Fibroblast of peridontal ligament (primary cell): Measurements from ENCODE around the gene TP53BP1.
A peak's percentile ranks its signal among the peaks of the same experiment; 100 is the strongest.
"Not testable (repeated sequence)": the region's sequence is repeated elsewhere in the genome, so short reads cannot be mapped to it uniquely, and the experiment has no call there.

Experiments used
- DNase-seq: peaks from one replicate; pipeline ENCODE4 v3.0.0-alpha.2; 2010; ENCODE audit errors: extremely low read depth

TP53BP1 gene

DNA sequence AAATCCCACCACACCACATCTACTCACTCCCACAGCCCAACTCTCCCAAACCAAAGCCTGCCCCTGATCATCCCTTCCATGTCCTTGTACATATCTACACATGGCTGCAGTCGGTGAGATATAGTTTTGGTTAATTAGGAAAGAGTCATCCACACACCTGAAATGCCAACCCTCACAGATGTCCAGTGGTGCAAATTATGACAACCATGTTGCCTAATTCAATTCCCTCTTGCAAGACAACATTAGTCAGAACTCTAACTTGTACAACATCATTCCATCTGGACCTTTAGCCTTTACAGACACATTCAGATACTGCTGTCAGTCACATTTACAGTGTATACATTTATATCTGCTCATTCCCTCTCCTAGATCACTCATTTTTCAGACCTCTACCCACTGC is 80.9 kb downstream of the TP53BP1 start:
- DNase-seq: no peak

DNA sequence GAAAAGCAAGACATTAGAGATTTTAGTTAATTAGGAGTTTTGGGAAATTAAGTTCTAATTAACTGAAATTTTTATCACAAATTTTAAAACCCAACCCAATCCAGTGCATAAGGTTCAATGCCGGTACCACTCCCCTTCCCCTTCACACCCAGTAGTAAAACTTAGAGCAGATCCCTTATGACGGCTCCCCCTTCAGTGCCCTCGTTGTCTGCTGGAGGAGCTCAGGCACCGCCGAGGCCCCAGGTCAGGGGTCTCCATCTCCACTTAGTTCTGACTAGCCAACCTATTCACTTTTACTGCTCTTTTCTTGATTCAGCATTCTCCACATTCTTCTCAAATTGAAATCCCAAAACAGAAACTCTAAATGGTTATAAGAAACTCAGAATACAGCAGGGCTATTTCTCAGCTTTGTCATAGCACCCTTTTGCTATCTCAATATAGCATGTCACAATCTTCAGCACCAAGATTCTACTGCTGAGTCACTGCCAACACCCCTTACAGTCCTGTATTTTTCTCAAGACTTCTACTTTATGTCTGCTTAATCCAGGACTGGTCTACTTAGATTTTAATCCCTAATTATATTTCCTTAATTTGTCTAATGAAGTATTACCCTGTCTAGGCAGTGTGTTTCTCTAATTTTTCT is 82.3 kb downstream of the TP53BP1 start:
- peak; percentile 30 for DNase-seq

DNA sequence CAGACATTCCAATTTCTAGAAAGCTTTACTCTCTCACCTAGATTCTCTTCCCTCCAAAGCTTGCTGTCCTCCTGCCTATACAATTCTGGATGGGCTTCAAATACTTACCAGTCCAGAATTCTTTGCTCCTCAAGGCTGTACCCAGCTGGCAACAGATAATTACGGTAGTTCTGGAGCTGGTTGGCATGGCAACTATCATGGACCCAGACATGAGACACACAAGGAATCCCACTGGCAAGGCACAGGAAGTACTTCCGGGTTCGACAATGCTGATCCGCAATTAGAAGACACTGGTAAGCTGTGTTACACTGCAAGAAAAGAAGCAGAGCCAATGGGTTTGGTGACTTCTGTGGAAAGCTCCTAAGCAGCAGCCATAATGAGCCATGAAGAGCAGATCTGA is 84.2 kb downstream of the TP53BP1 start:
- no peak for DNase-seq

DNA sequence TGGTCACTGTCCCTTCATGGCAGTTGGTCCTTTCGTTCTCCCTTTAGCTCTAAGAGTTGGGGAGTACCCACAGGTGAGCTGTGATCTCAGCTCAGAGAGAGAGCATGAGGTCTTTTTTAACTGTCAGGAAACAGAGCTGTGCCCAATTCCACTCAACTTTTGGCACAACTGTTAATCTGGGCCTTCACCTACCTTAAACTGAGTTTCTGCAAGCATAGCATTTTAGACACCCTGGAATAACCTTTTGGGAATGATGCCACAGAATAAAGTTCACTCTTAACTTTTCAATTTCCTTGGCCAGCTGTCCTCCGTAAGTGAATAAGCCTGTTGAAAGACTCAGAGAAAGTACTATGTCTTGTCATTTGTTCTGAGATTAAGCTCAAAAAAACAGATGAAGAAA is 86.1 kb downstream of the TP53BP1 start:
- no peak for DNase-seq

DNA sequence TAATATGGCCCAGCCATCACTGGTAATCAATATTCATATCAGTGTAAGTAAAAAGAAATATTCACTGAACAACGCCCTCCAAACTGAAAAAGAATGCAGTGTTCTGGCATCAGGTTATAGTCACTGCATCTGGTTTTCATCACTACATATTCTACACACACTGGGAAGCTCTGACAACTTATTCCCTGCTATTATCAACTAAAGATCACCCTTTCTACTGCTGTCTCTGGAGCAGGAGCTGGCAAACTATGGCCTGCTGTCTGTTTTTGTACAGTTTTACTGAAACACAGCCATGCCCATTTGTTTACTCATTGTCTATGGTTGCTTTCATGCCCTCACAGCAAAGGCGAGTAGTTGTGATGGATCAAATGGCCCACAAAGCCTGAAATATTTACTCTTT is 86.8 kb downstream of the TP53BP1 start:
- peak; percentile 50 for DNase-seq

DNA sequence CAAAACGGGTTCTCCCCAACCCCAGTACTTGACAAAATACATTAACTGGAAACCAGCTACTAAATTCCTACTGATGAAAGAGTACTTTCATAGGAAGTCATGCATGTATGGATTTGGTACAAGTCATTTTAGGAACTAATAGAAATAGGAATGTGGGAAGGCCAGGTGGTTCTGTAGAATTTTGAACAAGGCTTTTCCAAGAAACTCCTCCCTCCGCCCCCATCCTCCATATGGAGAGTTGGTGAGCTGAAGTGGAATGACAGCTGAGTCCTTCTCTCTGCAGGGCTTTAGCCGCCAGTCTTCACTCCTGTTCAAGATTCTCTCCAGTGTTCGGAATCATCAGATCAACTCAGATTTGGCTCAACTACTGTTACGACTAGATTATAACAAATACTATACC is 88.8 kb downstream of the TP53BP1 start:
- no peak for DNase-seq

DNA sequence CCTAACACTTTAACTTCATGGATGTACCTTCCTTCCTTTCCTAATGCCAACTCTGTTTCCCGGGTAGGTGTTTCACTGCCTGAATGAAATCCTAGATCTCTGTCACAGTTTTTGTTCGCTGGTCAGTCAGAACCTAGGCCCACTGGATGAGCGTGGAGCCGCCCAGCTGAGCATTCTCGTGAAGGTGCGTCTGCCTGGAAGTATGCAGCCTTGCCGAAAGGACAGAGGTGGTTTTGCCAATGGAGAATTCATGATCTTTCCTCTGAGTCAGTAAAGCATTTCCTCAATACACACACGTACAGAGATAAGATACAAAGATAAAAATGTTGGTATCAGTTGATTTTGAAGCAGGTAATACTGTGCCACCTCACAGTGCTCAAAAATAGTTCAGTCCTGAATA is 89.3 kb downstream of the TP53BP1 start:
- no peak for DNase-seq

DNA sequence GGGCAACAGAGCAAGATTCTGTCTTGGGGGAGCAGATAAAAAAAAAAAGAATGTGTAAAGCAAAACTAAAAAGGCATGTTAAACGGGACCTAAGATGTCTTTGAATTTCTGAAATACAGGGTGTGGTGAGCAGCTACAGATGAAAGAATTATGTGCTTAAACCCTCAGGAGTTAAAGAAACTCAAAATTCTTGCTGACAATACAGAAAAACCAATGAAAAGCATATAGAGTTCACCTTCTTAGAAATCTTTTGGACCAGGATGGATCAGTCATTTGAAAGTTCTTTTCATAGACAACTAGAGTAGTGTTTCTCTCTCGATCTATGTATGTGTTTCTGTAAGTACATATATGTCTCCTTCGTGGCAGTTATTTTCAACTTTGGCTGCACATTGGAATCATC is 90.7 kb downstream of the TP53BP1 start:
- no peak for DNase-seq

DNA sequence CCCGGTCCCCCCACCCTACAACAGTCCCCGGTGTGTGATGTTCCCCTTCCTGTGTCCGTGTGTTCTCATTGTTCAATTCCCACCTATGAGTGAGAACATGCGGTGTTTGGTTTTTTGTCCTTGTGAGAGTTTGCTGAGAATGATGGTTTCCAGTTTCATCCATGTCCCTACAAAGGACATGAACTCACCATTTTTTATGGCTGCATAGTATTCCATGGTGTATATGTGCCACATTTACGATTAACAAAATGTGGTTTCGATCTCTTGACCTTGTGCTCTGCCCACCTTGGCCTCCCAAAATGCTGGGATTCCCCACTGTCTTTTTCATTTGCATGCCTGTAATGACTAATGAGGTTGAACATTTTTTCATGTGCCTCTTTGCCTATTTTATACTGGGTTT is 99.4 kb downstream of the TP53BP1 start:
- DNase-seq: not testable (repeated sequence)

DNA sequence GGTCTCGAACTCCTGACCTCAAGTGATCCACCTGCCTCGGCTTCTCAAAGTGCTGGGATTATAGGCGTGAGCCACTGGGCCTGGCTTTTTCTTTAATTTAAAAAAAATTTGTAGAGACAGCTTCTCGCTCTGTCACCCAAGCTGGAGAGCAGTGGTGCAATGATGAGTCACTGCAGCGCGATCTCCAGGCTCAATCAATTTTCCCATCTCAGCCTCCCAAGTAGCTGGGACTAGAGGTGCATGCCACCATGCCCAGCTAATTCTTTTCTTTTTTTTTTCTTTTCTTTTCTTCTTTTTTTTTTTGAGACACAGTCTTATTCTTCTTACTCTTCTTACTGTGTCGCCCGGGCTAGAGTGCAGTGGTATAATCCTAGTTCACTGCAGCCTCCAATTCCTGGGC is 102.2 kb downstream of the TP53BP1 start:
- no peak for DNase-seq

DNA sequence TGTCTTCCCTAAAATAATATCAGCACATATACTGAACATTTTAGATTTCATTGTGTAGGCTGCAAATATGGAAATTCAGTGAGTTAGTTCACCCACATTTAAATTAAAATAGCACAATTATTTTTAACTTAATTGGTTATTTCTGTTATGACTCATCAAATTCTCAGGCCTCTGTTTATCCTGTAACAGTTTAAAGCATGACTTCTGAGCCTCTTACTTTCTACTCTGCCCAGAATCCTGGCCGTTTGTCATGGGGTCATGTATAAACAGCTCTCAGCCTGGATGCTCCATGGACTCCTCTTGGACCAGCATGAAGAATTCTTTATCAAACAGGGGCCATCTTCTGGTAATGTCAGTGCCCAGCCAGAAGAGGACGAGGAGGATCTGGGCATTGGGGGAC is 109.9 kb downstream of the TP53BP1 start:
- DNase-seq: peak; percentile 61

DNA sequence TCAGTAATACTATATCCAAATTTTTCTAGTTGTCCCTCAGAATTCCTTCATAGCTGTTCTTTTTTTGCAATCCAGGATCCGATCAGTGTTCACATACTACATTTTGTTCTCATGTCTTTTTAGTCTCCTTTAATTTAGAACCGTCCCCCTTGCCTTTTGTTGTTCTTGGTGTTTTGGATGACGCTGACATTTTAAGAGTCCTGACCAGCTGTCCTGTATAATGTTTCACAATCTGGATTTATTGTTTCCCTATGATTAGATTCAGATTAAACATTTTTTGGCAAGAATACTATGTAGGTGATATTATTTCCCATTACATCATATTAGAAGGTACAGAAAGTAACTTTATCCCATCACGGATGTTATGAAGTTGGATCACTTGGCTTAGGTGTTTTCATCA is 110.6 kb downstream of the TP53BP1 start:
- no peak for DNase-seq

DNA sequence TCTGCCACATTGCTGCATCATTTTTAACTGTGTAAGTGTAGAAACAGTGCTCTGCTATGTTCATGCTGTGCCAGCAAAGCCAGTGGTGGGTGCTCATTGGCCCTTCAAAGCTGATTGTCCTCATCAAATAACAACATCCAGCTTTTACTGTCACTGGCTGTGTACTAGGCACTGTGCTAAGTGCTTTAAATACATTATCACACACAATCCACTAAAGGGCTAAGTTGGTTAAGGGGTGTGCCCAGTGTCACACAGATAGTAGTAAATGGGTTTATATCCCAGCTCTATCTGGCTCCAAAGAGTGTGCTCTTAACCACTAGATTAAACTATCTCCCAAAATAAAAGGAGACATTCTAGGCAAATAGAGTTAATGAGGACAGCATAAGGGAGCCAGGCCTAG is 114.4 kb downstream of the TP53BP1 start:
- no peak for DNase-seq

DNA sequence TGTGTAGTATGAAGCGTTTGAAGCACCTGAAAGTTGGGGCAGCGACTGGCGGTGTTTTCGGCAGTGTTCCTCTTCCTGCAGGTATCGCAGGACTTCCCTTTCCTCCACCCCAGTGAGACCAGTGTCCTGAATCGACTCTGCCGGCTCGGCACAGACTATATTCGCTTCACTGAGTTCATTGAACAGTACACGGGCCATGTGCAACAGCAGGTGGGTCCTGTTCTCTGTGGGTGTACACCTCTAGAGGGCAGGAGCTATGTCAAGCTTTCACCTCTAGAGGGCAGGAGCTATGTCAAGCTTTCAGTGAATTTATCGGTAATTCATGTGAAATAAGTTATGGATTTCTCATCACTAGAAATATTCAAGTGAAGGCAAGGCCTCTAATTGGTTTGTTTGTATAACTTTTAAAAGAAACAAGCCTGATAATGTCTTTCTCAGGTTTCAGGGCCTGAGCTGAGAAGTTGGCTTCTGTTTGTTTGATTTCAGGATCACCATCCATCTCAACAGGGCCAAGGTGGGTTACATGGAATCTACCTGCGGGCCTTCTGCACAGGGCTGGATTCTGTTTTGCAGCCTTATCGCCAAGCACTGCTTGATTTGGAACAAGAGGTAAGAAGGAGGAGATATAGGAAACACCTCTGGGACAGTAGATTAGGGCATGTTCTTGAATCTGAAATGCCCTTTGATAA is 116.8 kb downstream of the TP53BP1 start:
- DNase-seq: peak; percentile 53

DNA sequence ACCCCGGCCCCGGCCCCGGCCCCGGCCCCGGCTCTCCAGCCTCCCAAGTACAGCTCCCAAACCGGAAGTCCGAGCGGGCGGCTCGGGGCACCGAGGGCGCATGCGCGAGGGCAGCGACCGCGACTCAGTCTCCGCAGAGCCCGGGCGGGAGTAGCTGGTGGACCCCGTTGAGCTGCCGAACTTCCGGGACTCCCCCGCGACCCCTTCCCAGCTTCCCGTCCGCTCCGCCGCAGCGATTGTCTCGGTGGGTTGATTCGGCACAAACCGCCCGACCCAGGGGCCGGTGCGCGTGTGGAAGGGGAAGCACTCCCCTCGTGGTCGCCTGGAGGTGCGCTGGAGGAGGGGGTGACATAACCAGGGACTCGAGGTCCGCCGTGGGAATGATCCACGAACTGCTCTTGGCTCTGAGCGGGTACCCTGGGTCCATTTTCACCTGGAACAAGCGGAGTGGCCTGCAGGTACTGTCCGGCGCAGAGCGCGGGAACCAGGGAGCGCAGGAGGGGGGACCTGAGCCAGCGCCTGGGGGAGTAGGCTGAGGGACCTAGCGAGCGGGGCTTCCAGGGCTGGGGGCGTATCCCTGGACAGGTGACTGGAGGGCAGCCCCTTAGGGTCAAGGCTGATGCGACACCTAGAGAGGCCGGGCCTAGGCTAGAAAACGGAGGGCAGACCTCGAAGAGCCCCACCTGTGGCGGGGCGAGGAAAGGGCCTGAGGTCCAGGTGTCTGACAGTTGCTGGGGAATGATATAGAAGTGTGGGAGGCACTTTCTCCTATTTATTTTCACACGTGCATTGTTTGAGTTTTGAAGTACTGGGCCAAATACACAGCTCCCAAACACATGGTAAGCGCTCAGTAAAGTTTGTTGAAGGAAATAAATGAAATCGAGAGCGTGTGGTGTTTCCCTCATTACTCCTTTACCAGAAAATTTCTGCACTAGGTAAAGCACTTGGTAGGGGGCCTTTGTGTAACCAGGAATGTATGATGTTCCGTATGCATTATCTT is 121.7 kb downstream of the TP53BP1 start, which contains the start of the genes TUBGCP4 and ZSCAN29:
TUBGCP4 (plus strand) TSS at position 127 of the 1,000 bp plus-strand sequence; CDS start at position 381, 254 bp downstream.
ZSCAN29 (minus strand) TSS at position 69 of the 1,000 bp plus-strand sequence. CDS start 1,130 bp downstream, outside the sequence.
- DNase-seq: peak; percentile 62

DNA sequence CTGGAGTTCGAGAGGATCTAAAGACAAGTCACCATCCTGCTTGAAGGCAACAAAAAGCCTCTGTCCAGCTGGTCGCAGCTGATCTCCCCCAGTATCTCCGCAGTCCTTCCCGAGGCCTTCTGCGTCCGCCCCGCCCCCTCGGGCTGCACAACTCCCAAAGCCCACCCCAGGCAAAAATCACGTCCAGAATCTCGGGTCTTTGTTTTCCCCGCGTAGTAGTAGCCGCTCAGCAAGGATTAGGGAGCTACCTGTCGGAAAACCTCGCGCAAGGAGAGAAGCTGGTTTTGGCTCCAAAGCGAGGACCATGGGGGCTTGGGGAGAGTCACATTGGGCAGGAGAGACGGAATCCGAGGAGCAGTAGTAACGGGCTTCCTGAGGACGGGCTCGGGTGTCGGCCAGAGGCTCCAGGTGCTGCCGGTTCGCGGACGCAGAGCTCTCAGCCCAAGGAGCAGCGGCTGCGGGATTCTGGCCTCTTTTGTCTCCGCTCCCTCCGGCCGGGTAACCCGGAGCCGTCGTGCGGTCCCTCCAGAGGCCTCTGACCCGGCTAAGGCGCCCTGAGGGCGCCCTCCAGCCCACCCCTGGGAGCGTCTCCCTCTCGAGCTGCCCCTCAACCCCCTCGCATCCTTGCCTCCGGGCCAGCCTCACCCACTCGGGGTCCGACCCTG is 122.5 kb downstream of the TP53BP1 start:
- peak; percentile 37 for DNase-seq

DNA sequence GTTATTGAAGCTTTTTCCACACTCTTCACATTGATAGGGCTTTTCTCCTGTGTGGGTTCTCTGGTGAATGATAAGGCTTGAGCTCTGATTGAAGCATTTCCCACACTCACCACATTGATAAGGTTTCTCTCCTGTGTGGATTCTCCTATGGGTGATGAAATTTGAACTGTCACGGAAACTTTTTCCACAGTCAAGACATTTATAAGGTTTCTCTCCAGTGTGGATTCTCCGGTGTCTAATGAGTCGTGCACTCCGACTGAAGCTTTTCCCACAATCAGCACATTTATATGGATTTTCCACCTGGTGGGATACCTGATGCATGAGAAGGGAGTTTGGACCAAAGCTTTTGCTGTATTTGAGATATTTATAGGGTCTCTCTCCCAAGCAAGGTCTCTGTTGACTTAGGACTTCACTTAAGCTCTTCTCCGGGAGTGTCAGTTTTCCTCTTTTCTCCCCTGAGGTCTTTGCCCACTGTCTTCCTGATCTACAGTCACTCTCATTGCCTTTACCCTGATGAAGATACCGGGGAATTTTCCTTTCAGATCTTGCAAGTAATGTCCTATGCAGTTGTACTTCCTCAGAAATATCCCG is 131.5 kb downstream of the TP53BP1 start:
- no peak for DNase-seq

DNA sequence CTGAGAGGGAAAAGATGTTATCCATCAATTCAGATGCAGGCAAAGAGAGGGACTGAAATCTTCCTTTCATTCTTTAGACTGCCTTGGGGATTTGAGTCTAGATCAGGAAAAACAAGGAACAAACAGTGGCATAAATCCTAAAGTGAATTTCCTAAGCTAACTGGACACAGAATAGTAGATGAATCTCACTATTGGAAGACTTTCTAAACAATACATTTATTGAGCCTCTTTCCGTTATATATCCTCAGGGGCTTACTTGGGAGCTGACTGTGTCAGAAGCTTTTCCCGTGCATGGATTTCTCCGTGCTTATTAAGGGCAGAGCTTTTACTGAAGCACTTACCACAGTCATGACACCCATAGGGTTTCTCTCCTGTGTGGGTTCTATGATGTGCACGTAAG is 132.1 kb downstream of the TP53BP1 start:
- no peak for DNase-seq
